ENCODE data around the gene CEP120.

- TF ChIP-seq CTCF (conservative IDR thresholded peaks at IDR 0.05) (no peak), ZFX (IDR thresholded peaks at IDR 0.05) (no peak)
These were observed 25.7 kb downstream of the CEP120 start for GRCh38 chr5:123397538-123397937.

All from C4-2B (cell line).